NB4 (cell line): ENCODE data around the gene DYNC1I1.

Experiments
- DNase-seq: peaks from one replicate; pipeline ENCODE4 v3.0.0; 2010; ENCODE audit warnings: low read depth
- H3K4me3 ChIP-seq: one replicate; pipeline ENCODE4 v1.5.1; 2011; ENCODE audit warnings: mild to moderate bottlenecking, low read depth, low read length, moderate library complexity
- MAX ChIP-seq: IDR thresholded peaks from 2 replicates; pipeline ENCODE4 v1.6.1; 2011; ENCODE audit warnings: low read depth, low read length
- MYC ChIP-seq: IDR thresholded peaks from 2 replicates; pipeline ENCODE4 v1.6.1; 2011; ENCODE audit warnings: low read depth, low read length
- POLR2A ChIP-seq: IDR thresholded peaks from 2 replicates; pipeline ENCODE4 v1.6.1; 2011; ENCODE audit warnings: mild to moderate bottlenecking; ENCODE audit not compliant: insufficient read length; ENCODE audit errors: extremely low read depth
- TF ChIP-seq, protein P1 (sequence below): IDR thresholded peaks from one replicate; pipeline ENCODE4 v1.5.1; 2012; ENCODE audit warnings: low read depth, low read length

The DYNC1I1 gene

GRCh38 chr7:96080027-96080426, 307.7 kb downstream of the DYNC1I1 start:
- TF ChIP-seq MYC (no peak), POLR2A (no peak), MAX (no peak)
- TF ChIP-seq, protein P1, sequence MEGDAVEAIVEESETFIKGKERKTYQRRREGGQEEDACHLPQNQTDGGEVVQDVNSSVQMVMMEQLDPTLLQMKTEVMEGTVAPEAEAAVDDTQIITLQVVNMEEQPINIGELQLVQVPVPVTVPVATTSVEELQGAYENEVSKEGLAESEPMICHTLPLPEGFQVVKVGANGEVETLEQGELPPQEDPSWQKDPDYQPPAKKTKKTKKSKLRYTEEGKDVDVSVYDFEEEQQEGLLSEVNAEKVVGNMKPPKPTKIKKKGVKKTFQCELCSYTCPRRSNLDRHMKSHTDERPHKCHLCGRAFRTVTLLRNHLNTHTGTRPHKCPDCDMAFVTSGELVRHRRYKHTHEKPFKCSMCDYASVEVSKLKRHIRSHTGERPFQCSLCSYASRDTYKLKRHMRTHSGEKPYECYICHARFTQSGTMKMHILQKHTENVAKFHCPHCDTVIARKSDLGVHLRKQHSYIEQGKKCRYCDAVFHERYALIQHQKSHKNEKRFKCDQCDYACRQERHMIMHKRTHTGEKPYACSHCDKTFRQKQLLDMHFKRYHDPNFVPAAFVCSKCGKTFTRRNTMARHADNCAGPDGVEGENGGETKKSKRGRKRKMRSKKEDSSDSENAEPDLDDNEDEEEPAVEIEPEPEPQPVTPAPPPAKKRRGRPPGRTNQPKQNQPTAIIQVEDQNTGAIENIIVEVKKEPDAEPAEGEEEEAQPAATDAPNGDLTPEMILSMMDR: no peak
- no peak overlapping the region for H3K4me3 ChIP-seq
- no peak for DNase-seq

- TF ChIP-seq MAX: no peak
- TF ChIP-seq POLR2A: no peak
- TF ChIP-seq, protein P1: no peak
- no peak for TF ChIP-seq MYC
- DNase-seq: no peak
- H3K4me3 ChIP-seq: no peak overlapping the region
Measured at GRCh38 chr7:96084881-96085553, 312.7 kb downstream of the DYNC1I1 start.

GRCh38 chr7:96085953-96086352, 313.6 kb downstream of the DYNC1I1 start:
- DNase-seq: no peak
- TF ChIP-seq MYC (no peak), POLR2A (no peak), MAX (no peak)
- TF ChIP-seq, protein P1: no peak
- no peak overlapping the region for H3K4me3 ChIP-seq

DNA sequence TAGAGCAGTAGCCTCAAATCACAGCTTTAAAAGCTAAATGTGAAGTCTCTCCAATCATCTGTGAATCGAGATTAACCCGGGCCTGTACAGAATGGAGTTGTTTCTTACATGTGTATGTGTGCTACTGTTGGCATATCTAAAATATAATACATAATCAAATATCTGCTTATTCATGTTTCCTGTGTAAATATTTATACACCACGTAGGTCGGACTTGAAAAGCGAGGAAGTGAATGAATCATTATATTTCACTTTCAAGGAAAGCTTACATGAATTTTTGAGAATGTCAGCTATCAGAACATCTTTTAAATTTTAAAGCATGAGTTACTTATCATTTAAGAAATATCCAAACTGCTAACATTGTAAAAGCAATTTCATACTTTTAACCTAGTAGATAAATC, 316.2 kb downstream of the DYNC1I1 start:
- DNase-seq: no peak
- no peak overlapping the region for H3K4me3 ChIP-seq
- TF ChIP-seq MAX (no peak), MYC (no peak), POLR2A (no peak)
- TF ChIP-seq, protein P1: no peak

DNA sequence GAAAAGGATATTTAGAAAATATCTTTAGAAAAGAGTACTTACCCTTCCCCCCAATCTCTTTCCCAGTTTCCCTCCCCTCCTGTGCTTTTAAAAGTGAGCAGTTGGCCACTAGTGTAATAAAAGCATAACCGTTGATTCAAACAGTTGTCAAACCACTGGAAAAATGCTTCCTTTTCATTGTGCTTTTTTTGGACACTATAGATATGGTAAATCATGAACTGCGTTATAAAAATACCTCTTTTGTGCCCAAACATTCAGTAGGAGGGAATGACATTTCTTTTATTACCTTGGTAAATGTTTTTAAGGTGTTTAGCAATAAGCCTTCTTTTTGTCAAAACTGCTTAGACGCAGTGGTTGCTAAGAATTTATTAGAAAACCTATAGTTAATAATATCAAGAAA, 317.2 kb downstream of the DYNC1I1 start:
- DNase-seq: no peak
- H3K4me3 ChIP-seq: no peak overlapping the region
- no peak for TF ChIP-seq MAX

GRCh38 chr7:96090756-96091155, 318.4 kb downstream of the DYNC1I1 start:
- DNase-seq: no peak
- H3K4me3 ChIP-seq: no peak overlapping the region
- no peak for TF ChIP-seq MAX
- TF ChIP-seq MYC: no peak
- TF ChIP-seq, protein P1: no peak
- no peak for TF ChIP-seq POLR2A
